Panc1 (cell line): ENCODE results near the gene LMNTD2. TPM values are rescaled to one million over a fixed set of nuclear protein-coding genes. Genes with fewer than 3 reads are reported as not detected.
"Not testable (repeated sequence)": the region's sequence is repeated elsewhere in the genome, so short reads cannot be mapped to it uniquely, and the experiment has no call there.

Experiments used
- ATAC-seq: fragments of 200-7000 bp; cut with Tn5 transposase; 2 replicates; pipeline ENCODE4 v1.9.1; 2020; ENCODE audit warnings: mild to moderate bottlenecking, moderate library complexity
- BruUV-seq: library from RNA; stranded (reverse); fragments of 400-500 nt; replicated peaks from 2 replicates; lab custom pipeline; 2021; lab: Mats Ljungman, UMichigan
- CTCF ChIA-PET: fragments of 300-600 bp; sonication (Branson Sonifier 250); formaldehyde crosslinking; loops from one replicate; lab custom pipeline; 2022; ENCODE audit warnings: antibody characterized with exemption; lab: Charles Lee
- POLR2A ChIA-PET: fragments of 300-600 bp; sonication (Branson Sonifier 250); formaldehyde crosslinking; loops from one replicate; lab custom pipeline; 2022; ENCODE audit warnings: antibody characterized with exemption; lab: Charles Lee
- DNase-seq: peaks from one replicate; pipeline ENCODE4 v3.0.0-alpha.2; 2010; ENCODE audit warnings: low read depth, low spot score
- H3K27ac ChIP-seq: 2 replicates; pipeline ENCODE4 v1.5.1; 2011; ENCODE audit warnings: mild to moderate bottlenecking, low read length, inconsistent platforms
- H3K27me3 ChIP-seq: fragments of 200-500 bp; sonication (Bioruptor generic); 2 replicates; pipeline ENCODE4 v1.6.0; 2014; ENCODE audit warnings: low read length, inconsistent platforms; ENCODE audit not compliant: control insufficient read depth, insufficient read depth
- H3K36me3 ChIP-seq: fragments of 200-500 bp; sonication (Bioruptor generic); 2 replicates; pipeline ENCODE4 v1.5.1; 2014; ENCODE audit warnings: inconsistent platforms, mild to moderate bottlenecking, low read length, moderate library complexity; ENCODE audit not compliant: control insufficient read depth, insufficient read depth
- H3K4me1 ChIP-seq: 2 replicates; pipeline ENCODE4 v1.5.1; 2011; ENCODE audit warnings: inconsistent platforms, mild to moderate bottlenecking, low read length, moderate library complexity; ENCODE audit not compliant: control insufficient read depth, insufficient read depth
- H3K4me3 ChIP-seq, 2 experiments: 2 replicates each; pipeline ENCODE4 v1.5.1; 2011 to 2012; ENCODE audit warnings: low read depth in 2 of 2, low read length in 2 of 2, mild to moderate bottlenecking in 2 of 2, inconsistent platforms in 1 of 2, moderate library complexity in 1 of 2
- H3K9me3 ChIP-seq: fragments of 200-500 bp; sonication (Bioruptor generic); 2 replicates; pipeline ENCODE4 v1.5.1; 2014; ENCODE audit warnings: low read depth, mild to moderate bottlenecking, inconsistent platforms, low read length, moderate library complexity; ENCODE audit not compliant: control insufficient read depth, insufficient read depth
- CTCF ChIP-seq: fragments of 450-650 bp; IDR thresholded peaks from 2 replicates; pipeline ENCODE4 v1.5.1; 2017; ENCODE audit warnings: mild to moderate bottlenecking
- POLR2AphosphoS5 ChIP-seq: IDR thresholded peaks from 2 replicates; pipeline ENCODE4 v1.6.1; 2012; ENCODE audit warnings: mild to moderate bottlenecking, low read depth, low read length, moderate library complexity
- SIN3A ChIP-seq: IDR thresholded peaks from 2 replicates; pipeline ENCODE4 v1.6.1; 2012; ENCODE audit warnings: low read depth, mild to moderate bottlenecking, low read length, moderate library complexity, borderline replicate concordance; ENCODE audit not compliant: insufficient read depth
- TCF7L2 ChIP-seq: IDR thresholded peaks from 2 replicates; pipeline ENCODE4 v1.6.1; 2011; ENCODE audit warnings: mild to moderate bottlenecking, low read depth, low read length, inconsistent platforms
- in situ Hi-C: cut with HindIII; loops from 2 replicates; pipeline ENCODE4 v1.10.0; 2016; ENCODE audit warnings: low sequenced_read_pairs, low pct_unique_long_range_greater_than_20kb
- intact Hi-C: fragments of 100-400 bp; cut with micrococcal nuclease; formaldehyde crosslinking; loops from one replicate; pipeline ENCODE4 v1.10.0; 2022; ENCODE audit not compliant: unreplicated experiment
- total RNA-seq: library from RNA; stranded (reverse); gene quantifications from one replicate; pipeline ENCODE4 v1.2.1, GENCODE V29; 2021; ENCODE audit not compliant: unreplicated experiment
- TF ChIP-seq, protein P1 (sequence below), 2 experiments: IDR thresholded peaks; 2 replicates each; pipeline ENCODE4 v1.6.1; 2011 to 2012; ENCODE audit warnings: low read depth in 2 of 2, control low read depth in 1 of 2, low read length in 1 of 2, mild to moderate bottlenecking in 1 of 2, moderate library complexity in 1 of 2; ENCODE audit not compliant: insufficient read depth in 1 of 2

The LMNTD2 gene
- total RNA-seq, 1 experiment from 2014 or later, result 21.8 TPM

- intact Hi-C loops, result no loop called here
Measured at GRCh38 chr11:574632-575312, 14.2 kb upstream of the LMNTD2 start.

DNA sequence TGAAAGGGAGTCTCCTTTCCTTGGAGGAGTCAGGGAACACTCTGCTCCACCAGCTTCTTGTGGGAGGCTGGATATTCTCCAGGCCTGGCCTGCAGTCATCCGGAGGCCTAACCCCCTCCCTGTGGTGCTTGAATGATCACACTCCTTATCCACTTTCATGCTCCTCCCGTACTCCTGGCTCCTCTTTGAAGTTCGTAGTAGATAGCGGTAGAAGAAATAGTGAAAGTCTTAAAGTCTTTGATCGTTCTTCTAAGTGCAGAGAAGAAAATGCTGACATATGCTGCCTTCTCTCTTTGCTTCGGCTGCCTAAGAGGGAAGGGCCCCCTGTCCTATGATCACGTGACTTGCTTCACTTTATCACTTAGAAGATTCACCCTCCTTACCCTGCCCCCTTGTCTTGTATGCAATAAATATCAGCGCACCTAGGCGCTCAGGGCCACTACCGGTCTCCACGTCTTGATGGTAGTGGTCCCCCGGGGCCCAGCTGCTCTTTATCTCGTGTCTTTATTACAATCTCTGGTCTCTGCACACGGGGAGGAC is 13.6 kb upstream of the LMNTD2 start:
- H3K9me3 ChIP-seq, H3K27ac ChIP-seq, H3K27me3 ChIP-seq, ATAC-seq, intact Hi-C loops, POLR2A ChIA-PET, DNase-seq, H3K36me3 ChIP-seq, in situ Hi-C loops, CTCF ChIA-PET: not testable (repeated sequence)
- TF ChIP-seq TCF7L2, result 0 out of 2 replicates have a peak, but pooled peaks have one; percentile 21
- Histone ChIP-seq H3K4me3 (peak overlapping the region in 1 of 2 experiments; percentile 83; a peak in 1 of 4 replicates), H3K4me1 (peaks cover 32% of the 10 kb centered on the region)
- TSS peak; percentile 83 for BruUV-seq

More at GRCh38 chr11:574632-575312, 14.2 kb upstream of the LMNTD2 start:
- POLR2A ChIA-PET, result interaction anchor here (1.5 kb wide), 1 partner anchor 14 kb away, joined by 5 read pairs; no protein-coding TSS in a partner anchor
- Histone ChIP-seq H3K27ac (peak overlapping the region; percentile 30), H3K4me1 (peaks cover 34% of the 10 kb centered on the region), H3K36me3 (peaks cover 6% of the 10 kb centered on the region; the same call in 1 of the 2 replicates), H3K27me3 (no peaks in the 10 kb centered on the region), H3K9me3 (no peaks in the 10 kb centered on the region), H3K4me3 (peak overlapping the region; percentile 81 to 83)
- ATAC-seq, result peak; percentile 6
- no TSS peak for BruUV-seq
- in situ Hi-C loops, result no loop called here
- 0 out of 2 replicates have a peak, but pooled peaks have one; percentile 12 for TF ChIP-seq SIN3A
- no peak for TF ChIP-seq CTCF
- TF ChIP-seq, protein P1, sequence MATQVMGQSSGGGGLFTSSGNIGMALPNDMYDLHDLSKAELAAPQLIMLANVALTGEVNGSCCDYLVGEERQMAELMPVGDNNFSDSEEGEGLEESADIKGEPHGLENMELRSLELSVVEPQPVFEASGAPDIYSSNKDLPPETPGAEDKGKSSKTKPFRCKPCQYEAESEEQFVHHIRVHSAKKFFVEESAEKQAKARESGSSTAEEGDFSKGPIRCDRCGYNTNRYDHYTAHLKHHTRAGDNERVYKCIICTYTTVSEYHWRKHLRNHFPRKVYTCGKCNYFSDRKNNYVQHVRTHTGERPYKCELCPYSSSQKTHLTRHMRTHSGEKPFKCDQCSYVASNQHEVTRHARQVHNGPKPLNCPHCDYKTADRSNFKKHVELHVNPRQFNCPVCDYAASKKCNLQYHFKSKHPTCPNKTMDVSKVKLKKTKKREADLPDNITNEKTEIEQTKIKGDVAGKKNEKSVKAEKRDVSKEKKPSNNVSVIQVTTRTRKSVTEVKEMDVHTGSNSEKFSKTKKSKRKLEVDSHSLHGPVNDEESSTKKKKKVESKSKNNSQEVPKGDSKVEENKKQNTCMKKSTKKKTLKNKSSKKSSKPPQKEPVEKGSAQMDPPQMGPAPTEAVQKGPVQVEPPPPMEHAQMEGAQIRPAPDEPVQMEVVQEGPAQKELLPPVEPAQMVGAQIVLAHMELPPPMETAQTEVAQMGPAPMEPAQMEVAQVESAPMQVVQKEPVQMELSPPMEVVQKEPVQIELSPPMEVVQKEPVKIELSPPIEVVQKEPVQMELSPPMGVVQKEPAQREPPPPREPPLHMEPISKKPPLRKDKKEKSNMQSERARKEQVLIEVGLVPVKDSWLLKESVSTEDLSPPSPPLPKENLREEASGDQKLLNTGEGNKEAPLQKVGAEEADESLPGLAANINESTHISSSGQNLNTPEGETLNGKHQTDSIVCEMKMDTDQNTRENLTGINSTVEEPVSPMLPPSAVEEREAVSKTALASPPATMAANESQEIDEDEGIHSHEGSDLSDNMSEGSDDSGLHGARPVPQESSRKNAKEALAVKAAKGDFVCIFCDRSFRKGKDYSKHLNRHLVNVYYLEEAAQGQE (IDR thresholded peaks at IDR 0.05; ENCODE audit: insufficient read depth in 1 of 2, low read depth in 2 of 2, low read length in 1 of 2), result no peak
- no peak for DNase-seq
- CTCF ChIA-PET, result no interaction called here

DNA sequence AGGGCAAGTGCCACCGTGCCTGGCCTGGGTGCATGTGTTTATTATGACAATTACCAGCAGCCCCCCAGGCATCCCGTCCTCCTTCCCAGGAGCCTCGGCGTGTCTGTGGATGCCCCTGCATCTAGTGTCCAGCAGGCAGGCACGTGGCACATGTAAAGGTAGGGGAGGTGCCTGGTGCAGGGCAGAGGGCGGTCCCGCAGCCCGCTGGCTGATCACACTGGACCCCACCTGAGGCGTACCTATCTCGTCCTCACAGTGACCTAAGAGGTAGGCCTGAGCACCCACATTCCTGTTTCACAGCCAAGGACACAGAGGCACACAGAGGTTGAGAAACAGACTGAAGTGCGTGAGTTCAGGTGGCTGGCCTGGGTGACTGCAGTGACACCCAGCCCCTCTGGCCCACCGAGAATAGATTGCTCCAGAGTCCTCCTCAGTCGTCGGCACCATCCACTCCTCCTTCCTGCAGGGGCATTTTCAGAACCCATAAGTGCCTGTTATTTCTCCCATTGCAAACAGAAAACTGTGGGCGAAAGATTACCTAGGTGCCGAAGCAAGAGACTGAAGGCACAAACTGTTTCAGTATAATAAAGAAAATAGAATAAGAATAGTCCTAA is 12.7 kb upstream of the LMNTD2 start:
- Histone ChIP-seq H3K9me3 (no peaks in the 10 kb centered on the region), H3K27me3 (no peaks in the 10 kb centered on the region), H3K27ac (no peak overlapping the region), H3K4me3 (no peak overlapping the region), H3K4me1 (peaks cover 31% of the 10 kb centered on the region), H3K36me3 (peaks cover 6% of the 10 kb centered on the region; the same call in 1 of the 2 replicates)
- ChIA-PET CTCF (no interaction called here), POLR2A (no interaction called here)
- in situ Hi-C loops, result no loop called here
- DNase-seq (no peak), ATAC-seq (no peak)
- no TSS peak for BruUV-seq
- TF ChIP-seq POLR2AphosphoS5 (no peak), TCF7L2 (no peak), CTCF (no peak), SIN3A (no peak)
- TF ChIP-seq, protein P1 (IDR thresholded peaks at IDR 0.05; ENCODE audit: insufficient read depth in 1 of 2, low read depth in 2 of 2, low read length in 1 of 2), result no peak
- intact Hi-C loops, result no loop called here
